Measurements from ENCODE around the gene LMNA. TPM values are rescaled to one million over a fixed set of nuclear protein-coding genes. Genes with fewer than 3 reads are reported as not detected.

The LMNA gene
- total RNA-seq, 1 donor from 2014 or later, result 246 TPM

DNA sequence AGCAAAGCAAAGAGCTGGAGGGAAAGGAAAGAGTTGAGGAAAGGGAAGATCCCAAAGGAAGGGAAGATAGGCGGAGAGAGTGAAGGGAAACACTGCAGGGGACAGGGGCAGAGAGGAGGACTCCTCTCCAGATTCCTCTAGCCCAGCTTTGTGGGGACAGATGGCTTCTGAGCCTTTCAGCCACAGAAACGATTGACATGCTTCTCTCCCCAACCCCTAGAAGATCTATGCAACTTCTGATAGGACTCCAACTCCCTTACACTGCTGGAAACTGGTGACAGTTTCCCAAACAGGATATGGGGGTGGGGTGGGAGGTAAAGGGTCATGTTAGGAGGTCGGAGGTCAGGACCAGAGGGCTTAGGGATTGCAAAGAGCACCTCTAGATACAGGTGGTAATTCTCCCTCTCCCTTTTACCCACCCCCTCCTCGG, 38.7 kb upstream of the LMNA start:
- Mint-ChIP-seq H3K4me1 (ENCODE audit: low read depth) (peaks cover 3% of the 10 kb centered on the region), H3K9me3 (no peaks in the 10 kb centered on the region), H3K4me3 (ENCODE audit: low read depth) (no peak overlapping the region), H3K27ac (no peak overlapping the region), H3K36me3 (ENCODE audit: low read depth) (no peaks in the 10 kb centered on the region), H3K27me3 (ENCODE audit: low read depth) (peaks cover 37% of the 10 kb centered on the region)
- intact Hi-C loops (cut with micrococcal nuclease), result no loop called here
- DNase-seq (ENCODE audit: low spot score), result no peak

DNA sequence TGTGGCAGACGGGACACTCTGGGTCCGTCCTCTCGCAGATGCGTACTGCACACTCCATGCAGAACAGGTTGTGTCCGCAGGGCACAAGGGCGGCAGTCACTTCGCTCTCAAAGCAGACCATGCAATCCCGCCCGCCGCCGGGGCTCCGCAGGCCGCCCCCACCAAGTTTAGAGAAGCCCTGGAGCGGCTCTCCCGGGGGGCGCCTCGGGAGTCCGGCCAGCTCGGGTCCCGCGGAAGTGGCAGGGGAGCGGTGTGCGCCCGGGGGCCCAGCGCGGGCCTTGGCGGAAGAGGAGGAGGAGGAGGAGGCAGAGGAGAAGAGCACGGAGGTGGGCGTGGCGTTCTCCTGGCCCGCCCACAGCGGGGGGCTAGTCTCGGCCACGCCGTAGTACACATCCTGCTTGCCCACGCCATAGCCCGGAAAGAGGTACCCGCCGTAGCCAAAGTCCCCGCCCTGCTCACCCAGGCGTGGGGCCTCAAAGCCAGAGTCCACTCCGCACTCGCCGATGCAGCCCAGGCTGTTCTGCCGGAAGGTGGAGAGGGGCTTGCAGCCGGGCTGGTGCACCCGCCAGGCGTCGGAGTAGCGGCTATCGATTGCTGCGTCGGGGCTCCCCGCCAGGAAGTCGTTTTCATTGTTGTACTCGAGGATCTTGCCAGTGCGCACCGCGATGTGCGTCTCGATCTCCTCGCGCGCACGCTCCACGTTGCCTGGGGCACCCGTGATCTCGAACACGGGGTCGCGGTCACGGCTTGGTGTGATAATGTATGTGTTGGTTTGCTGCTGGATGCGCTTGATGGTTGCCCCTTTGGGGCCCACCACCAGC, 37.7 kb upstream of the LMNA start:
- DNase-seq (ENCODE audit: low spot score), result no peak
- Mint-ChIP-seq H3K4me3 (ENCODE audit: low read depth) (no peak overlapping the region), H3K27me3 (ENCODE audit: low read depth) (peaks cover 43% of the 10 kb centered on the region), H3K4me1 (ENCODE audit: low read depth) (peaks cover 3% of the 10 kb centered on the region), H3K36me3 (ENCODE audit: low read depth) (no peaks in the 10 kb centered on the region), H3K27ac (no peak overlapping the region), H3K9me3 (no peaks in the 10 kb centered on the region)
- intact Hi-C loops (cut with micrococcal nuclease), result no loop called here

- H3K9me3 Mint-ChIP-seq, result no peaks in the 10 kb centered on the region
- H3K27me3 Mint-ChIP-seq (ENCODE audit: low read depth), result peaks cover 44% of the 10 kb centered on the region
- no peak overlapping the region for H3K27ac Mint-ChIP-seq
- H3K4me1 Mint-ChIP-seq (ENCODE audit: low read depth), result peaks cover 3% of the 10 kb centered on the region
- no peak overlapping the region for H3K4me3 Mint-ChIP-seq (ENCODE audit: low read depth)
- no peak for DNase-seq (ENCODE audit: low spot score)
- intact Hi-C loops (cut with micrococcal nuclease), result no loop called here
- no peaks in the 10 kb centered on the region for H3K36me3 Mint-ChIP-seq (ENCODE audit: low read depth)
Observed at GRCh38 chr1:156077430-156077760, 37.1 kb upstream of the LMNA start.

- no peak overlapping the region for H3K4me3 Mint-ChIP-seq (ENCODE audit: low read depth)
- H3K36me3 Mint-ChIP-seq (ENCODE audit: low read depth), result no peaks in the 10 kb centered on the region
Observed at GRCh38 chr1:156078728-156079127, 35.8 kb upstream of the LMNA start.

GRCh38 chr1:156079762-156080161, 34.7 kb upstream of the LMNA start:
- no peak overlapping the region for H3K27ac Mint-ChIP-seq
- intact Hi-C loops (cut with micrococcal nuclease), result no loop called here
- peaks cover 60% of the 10 kb centered on the region for H3K27me3 Mint-ChIP-seq (ENCODE audit: low read depth)
- H3K9me3 Mint-ChIP-seq, result no peaks in the 10 kb centered on the region
- peaks cover 7% of the 10 kb centered on the region for H3K4me1 Mint-ChIP-seq (ENCODE audit: low read depth)
- no peak for DNase-seq (ENCODE audit: low spot score)
- H3K4me3 Mint-ChIP-seq (ENCODE audit: low read depth), result peak overlapping the region; percentile 31
- H3K36me3 Mint-ChIP-seq (ENCODE audit: low read depth), result no peaks in the 10 kb centered on the region

More at GRCh38 chr1:156078728-156079127, 35.8 kb upstream of the LMNA start:
- H3K27ac Mint-ChIP-seq, result no peak overlapping the region
- peaks cover 52% of the 10 kb centered on the region for H3K27me3 Mint-ChIP-seq (ENCODE audit: low read depth)
- H3K4me1 Mint-ChIP-seq (ENCODE audit: low read depth), result peaks cover 7% of the 10 kb centered on the region
- no peaks in the 10 kb centered on the region for H3K9me3 Mint-ChIP-seq
- DNase-seq (ENCODE audit: low spot score), result no peak
- intact Hi-C loops (cut with micrococcal nuclease), result no loop called here

DNA sequence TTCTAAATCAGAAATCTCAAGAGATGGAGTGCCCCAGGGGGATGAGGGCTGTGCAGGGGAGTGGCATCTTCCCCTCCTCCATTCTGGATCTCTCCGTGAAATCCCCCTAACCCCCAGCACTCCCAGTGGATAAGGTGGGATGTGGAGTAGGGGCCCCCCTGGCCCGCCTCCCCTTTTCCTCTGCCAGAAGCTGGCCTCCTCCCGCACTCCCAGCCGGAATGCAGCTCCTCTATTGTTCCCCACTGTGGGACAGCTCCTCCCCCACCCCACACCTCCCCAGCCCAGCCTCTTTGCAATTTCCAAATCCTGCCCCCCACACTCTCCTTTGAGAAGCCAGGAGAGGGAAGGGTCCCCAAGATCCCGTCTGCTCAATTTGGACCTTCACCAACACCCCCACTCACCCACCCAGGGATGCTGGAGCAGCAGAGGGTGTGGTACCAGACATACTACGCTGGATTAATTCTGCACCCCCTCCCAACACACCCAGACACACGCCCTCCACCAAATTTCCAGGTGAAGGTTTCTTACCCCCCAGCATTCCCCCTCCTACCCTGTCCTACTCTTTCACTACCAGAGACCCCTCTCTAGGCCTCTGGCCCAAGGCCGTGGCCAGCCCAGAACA, 34.2 kb upstream of the LMNA start:
- Mint-ChIP-seq H3K27me3 (ENCODE audit: low read depth) (peaks cover 62% of the 10 kb centered on the region), H3K27ac (no peak overlapping the region), H3K4me1 (ENCODE audit: low read depth) (peaks cover 7% of the 10 kb centered on the region), H3K9me3 (no peaks in the 10 kb centered on the region), H3K36me3 (ENCODE audit: low read depth) (no peaks in the 10 kb centered on the region), H3K4me3 (ENCODE audit: low read depth) (no peak overlapping the region)
- no peak for DNase-seq (ENCODE audit: low spot score)
- intact Hi-C loops (cut with micrococcal nuclease), result no loop called here

DNA sequence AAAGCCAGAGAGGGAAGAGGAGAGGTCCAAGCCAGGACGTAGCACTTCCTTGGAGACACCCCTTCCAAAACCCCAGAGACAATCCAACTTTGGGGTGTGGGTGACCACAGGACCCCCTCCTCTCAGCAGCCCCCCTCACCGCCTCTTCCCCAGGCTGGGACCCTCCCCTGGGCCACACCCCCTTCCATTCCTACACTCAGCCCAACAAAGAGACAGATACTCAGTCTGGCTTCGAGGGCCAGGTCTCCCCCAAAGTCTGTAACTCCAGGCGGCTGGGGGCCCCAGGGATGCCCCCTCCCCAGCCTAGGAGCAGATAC, 33.7 kb upstream of the LMNA start:
- H3K36me3 Mint-ChIP-seq (ENCODE audit: low read depth), result no peaks in the 10 kb centered on the region
- intact Hi-C loops (cut with micrococcal nuclease), result no loop called here
- H3K27me3 Mint-ChIP-seq (ENCODE audit: low read depth), result peaks cover 61% of the 10 kb centered on the region
- no peak overlapping the region for H3K27ac Mint-ChIP-seq
- no peaks in the 10 kb centered on the region for H3K9me3 Mint-ChIP-seq
- no peak for DNase-seq (ENCODE audit: low spot score)
- peak overlapping the region; percentile 69 for H3K4me3 Mint-ChIP-seq (ENCODE audit: low read depth)
- H3K4me1 Mint-ChIP-seq (ENCODE audit: low read depth), result peaks cover 4% of the 10 kb centered on the region

DNA sequence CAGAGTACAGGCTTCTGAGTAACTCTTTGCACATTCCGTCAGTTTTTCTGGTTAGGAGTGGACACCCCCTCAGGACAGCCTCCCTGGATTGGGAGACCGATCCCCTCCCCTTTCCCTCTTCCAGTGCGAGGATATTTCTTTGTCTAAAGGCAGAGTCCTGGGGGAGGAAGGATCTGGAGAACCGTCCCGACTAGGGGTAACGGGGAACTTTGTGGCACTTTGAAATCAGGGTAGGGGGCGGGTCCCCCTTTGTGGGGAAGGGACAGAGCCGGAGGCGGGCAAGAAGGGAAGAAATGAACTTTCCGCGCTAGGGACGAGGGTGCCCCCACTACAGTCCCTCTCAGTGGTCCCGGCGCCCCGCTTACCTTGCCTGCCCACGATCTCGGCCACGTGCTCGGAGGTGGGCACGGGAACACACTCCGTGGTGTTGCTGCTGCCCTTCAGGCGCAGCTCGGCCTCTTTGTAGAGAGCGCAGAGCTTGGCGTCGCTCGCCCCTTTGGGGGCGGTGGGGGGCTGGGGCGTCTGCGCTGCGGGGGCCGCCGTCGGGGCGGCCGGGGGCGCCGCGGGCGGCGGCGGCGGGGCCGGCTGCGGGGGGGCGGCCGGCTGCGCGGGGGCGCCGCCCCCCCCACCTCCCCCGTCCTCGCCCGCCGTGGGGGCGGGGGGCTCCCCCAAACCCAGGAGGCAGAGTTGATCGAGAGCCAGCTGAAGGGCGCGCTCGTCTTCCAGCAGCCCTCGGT, 33.2 kb upstream of the LMNA start:
- Mint-ChIP-seq H3K27ac (no peak overlapping the region), H3K4me1 (ENCODE audit: low read depth) (peaks cover 4% of the 10 kb centered on the region), H3K9me3 (no peaks in the 10 kb centered on the region), H3K36me3 (ENCODE audit: low read depth) (no peaks in the 10 kb centered on the region), H3K27me3 (ENCODE audit: low read depth) (peaks cover 65% of the 10 kb centered on the region), H3K4me3 (ENCODE audit: low read depth) (peak overlapping the region; percentile 85)
- intact Hi-C loops (cut with micrococcal nuclease), result no loop called here
- no peak for DNase-seq (ENCODE audit: low spot score)

DNA sequence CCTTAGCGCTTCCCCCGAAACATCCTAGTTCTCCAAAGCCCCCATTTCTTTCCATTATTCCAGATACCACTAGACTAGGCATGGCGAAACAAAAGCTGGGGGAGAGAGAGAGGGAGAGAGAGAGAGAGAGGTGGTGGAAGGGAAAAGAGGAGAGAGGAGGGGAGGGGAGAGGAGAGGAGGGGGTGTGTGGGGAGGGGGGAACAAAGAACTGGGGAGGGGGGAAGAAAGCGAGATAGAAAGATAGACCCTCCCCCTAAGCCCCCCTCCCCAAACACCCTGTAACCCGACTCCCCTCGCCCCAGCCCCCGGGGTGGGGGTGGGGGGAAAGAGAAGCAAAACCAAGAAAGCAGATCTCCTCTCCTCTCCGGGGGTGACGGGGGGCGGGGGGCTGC, 32.6 kb upstream of the LMNA start:
- Mint-ChIP-seq H3K36me3 (ENCODE audit: low read depth) (no peaks in the 10 kb centered on the region), H3K27ac (no peak overlapping the region), H3K9me3 (no peaks in the 10 kb centered on the region), H3K4me1 (ENCODE audit: low read depth) (peaks cover 4% of the 10 kb centered on the region), H3K4me3 (ENCODE audit: low read depth) (peak overlapping the region; percentile 85), H3K27me3 (ENCODE audit: low read depth) (peaks cover 70% of the 10 kb centered on the region)
- DNase-seq (ENCODE audit: low spot score), result no peak
- intact Hi-C loops (cut with micrococcal nuclease), result loop anchor here (1.0 kb wide), 1 partner anchor 28 kb away; the partner anchor contains the start of gene LAMTOR2

GRCh38 chr1:156082309-156083091, 32.0 kb upstream of the LMNA start, which contains the start of gene MEX3A:
TSS of gene MEX3A (minus strand) at chr1:156082465. CDS start at chr1:156081998, 467 bp downstream.
- Mint-ChIP-seq H3K4me1 (ENCODE audit: low read depth) (peaks cover 4% of the 10 kb centered on the region), H3K36me3 (ENCODE audit: low read depth) (no peaks in the 10 kb centered on the region), H3K27me3 (ENCODE audit: low read depth) (peaks cover 74% of the 10 kb centered on the region), H3K9me3 (no peaks in the 10 kb centered on the region), H3K27ac (peak within 1 kb of the TSS; percentile 29), H3K4me3 (ENCODE audit: low read depth) (peak within 1 kb of the TSS; percentile 85)
- intact Hi-C loops (cut with micrococcal nuclease), result loop anchor here (1.0 kb wide), 1 partner anchor 28 kb away; the partner anchor contains the start of gene LAMTOR2
- DNase-seq (ENCODE audit: low spot score), result peak; percentile 45

DNA sequence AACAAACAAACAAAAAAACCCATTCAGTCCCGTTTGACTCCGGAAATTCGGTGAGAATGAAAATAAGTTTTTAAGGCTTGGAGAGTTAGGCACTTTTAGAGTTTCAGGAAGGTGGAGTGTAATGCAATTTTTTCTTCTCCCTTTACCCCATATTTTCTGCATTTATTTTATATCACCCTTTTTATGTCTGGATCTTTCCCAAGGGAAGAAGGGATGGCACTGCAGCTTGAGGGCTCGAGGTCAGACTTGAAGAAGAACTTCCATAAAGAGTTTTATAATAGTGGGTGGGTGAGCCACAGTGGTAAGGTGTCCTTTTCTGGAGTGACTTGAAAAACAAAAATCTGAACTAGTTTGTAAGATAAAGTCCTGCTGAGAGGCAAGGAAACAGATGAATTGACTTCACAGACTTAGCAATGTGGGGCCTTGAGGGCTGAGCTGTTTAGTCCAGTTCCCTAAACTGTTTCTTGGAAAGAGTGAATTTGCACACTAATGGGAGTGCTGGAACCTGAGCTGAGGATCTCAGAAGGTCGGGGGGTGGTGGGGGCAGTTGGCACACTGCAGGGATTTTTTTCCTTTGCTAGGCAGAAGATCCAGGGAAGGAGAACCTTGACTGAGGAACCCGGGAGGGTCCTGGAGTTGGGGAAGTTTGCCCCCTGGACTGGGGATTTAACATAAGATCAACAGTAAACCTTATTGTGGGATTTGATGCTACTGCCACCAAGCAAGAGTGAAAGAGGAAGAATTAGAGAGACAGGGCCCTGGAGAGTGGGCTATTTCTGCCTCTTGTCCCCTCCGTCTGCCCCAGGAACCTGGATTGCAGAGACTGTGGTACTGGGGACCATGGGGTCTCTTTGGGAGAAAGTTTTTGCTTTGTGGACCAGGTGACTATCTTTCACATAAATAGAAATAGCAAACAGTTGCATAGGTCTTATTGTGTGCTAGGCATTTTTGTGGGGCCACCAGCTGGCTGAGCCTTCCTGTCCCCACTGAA, 30.4 kb upstream of the LMNA start:
- H3K9me3 Mint-ChIP-seq, result no peaks in the 10 kb centered on the region
- peak overlapping the region; percentile 74 for H3K4me3 Mint-ChIP-seq (ENCODE audit: low read depth)
- DNase-seq (ENCODE audit: low spot score), result no peak
- no peak overlapping the region for H3K27ac Mint-ChIP-seq
- peaks cover 62% of the 10 kb centered on the region for H3K27me3 Mint-ChIP-seq (ENCODE audit: low read depth)
- intact Hi-C loops (cut with micrococcal nuclease), result no loop called here
- peaks cover 4% of the 10 kb centered on the region for H3K4me1 Mint-ChIP-seq (ENCODE audit: low read depth)
- H3K36me3 Mint-ChIP-seq (ENCODE audit: low read depth), result no peaks in the 10 kb centered on the region

All from activated T-helper 2 cell treated with anti-CD3 and anti-CD28 coated beads, Interferon-gamma antibody, Interleukin-2, Interleukin-4, amounts not matched to agents 10 μg/mL and 5 μg/mL and 100 μg/mL, durations not matched to agents 14 hours and 24 hours and 36 hours (primary cell).